Measurements from ENCODE around the gene DOK4.

Gene DOK4

DNA sequence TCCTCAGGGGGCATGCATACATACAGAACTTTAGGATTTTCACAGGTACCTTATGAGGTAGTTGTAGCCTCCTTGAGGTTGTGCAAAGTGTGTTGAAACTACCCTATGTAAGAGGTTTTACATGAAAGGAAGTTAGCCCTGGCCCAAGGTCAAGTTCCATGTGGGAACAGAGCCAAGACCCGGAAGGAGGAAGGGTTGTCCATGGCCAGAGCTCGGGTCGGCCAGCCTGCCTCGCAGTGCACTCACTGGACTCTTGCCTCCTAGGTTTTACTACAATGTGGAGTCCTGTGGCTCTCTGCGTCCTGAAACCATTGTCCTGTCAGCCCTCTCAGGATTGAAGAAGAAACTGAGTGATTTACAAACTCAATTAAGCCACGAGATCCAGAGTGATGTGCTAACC, 15.6 kb downstream of the DOK4 start:
- H3K4me3 ChIP-seq (ENCODE audit: low read depth, low read length): no peak overlapping the region
- TF ChIP-seq, protein P1, sequence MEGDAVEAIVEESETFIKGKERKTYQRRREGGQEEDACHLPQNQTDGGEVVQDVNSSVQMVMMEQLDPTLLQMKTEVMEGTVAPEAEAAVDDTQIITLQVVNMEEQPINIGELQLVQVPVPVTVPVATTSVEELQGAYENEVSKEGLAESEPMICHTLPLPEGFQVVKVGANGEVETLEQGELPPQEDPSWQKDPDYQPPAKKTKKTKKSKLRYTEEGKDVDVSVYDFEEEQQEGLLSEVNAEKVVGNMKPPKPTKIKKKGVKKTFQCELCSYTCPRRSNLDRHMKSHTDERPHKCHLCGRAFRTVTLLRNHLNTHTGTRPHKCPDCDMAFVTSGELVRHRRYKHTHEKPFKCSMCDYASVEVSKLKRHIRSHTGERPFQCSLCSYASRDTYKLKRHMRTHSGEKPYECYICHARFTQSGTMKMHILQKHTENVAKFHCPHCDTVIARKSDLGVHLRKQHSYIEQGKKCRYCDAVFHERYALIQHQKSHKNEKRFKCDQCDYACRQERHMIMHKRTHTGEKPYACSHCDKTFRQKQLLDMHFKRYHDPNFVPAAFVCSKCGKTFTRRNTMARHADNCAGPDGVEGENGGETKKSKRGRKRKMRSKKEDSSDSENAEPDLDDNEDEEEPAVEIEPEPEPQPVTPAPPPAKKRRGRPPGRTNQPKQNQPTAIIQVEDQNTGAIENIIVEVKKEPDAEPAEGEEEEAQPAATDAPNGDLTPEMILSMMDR (IDR thresholded peaks at IDR 0.05; ENCODE audit: borderline replicate concordance, insufficient read depth, low read depth, low read length): no peak

DNA sequence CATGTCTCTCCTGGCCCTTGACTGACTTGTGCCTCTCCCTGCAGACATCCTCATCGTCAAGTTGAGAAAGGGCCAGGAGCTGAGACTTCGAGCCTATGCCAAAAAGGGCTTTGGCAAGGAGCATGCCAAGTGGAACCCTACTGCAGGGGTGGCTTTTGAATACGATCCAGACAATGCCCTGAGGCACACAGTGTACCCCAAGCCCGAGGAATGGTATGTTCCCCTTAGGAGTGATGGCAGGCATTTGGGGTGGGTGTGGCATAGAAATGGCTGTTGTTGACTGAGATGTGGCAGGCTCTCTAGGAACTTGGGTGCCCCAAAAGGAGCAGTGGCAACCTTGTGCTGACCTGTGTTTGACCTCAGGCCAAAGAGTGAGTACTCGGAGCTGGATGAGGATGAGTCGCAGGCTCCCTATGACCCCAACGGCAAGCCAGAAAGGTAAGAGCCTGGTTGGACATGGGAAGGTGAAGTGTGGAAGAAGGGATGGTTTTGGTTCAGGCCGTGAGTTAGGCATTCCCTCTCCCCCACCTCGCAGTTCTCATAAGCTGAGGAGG, 16.3 kb downstream of the DOK4 start:
- no peak overlapping the region for H3K4me3 ChIP-seq (ENCODE audit: low read depth, low read length)
- TF ChIP-seq, protein P1 (IDR thresholded peaks at IDR 0.05; ENCODE audit: borderline replicate concordance, insufficient read depth, low read depth, low read length): no peak

DNA sequence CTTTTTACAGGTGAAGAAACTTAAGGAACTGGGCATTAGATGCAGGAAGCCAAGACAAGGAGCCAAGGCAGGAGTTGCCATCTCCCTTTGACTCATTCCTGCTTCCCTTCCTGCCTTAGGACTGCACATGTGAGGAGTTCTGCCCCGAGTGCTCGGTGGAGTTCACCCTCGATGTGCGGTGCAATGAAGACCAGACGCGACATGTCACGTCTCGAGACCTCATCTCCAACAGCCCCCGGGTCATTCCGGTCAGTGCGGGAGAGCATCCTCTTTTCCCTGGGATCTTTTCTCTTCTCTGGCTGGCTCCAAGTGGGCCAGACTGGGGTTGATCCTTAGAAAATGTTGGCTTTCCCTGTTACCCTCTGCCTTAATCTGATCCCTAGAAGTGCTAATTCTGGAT, 17.2 kb downstream of the DOK4 start:
- no peak overlapping the region for H3K4me3 ChIP-seq (ENCODE audit: low read depth, low read length)
- TF ChIP-seq, protein P1 (IDR thresholded peaks at IDR 0.05; ENCODE audit: borderline replicate concordance, insufficient read depth, low read depth, low read length): no peak

DNA sequence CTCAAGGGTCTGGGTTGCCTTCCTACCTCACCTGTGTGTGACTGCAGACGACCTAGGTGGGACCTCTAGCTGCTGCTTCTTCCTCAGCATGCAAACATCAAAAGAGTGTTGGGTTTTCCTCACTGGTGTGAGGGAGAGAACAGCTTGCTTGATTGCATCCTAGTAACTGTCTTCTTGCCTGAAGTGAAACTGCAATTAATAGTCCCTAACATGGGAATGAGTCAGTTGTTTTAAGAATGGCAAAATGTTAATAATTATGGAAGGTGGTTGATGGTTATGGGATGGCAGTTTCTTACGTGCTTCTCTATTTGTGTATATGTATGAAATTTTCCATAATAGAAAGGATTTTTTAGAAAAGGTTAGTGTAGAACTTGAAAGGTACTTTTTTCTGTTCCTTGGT, 17.9 kb downstream of the DOK4 start:
- TF ChIP-seq, protein P1 (IDR thresholded peaks at IDR 0.05; ENCODE audit: borderline replicate concordance, insufficient read depth, low read depth, low read length): no peak
- no peak overlapping the region for H3K4me3 ChIP-seq (ENCODE audit: low read depth, low read length)

DNA sequence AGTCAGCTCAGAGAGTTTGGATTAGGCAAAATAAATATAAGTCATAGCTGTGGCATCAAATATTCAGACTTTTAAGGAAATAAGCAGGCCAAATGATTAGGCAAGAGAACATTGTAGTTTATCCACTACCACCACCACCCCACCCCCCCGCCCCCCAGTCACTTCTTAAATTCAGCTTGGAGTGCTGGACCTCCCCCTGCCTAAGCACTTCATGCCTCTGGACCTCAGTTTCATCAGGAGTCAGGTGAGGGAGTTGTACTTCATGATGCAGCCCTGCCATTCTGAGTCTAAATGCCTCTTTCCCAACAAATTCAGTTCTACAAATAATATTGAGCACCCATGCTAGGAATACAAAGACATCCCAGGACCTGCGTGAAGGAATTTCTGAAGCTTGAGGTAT, 21.8 kb downstream of the DOK4 start:
- no peak overlapping the region for H3K4me3 ChIP-seq (ENCODE audit: low read depth, low read length)

DNA sequence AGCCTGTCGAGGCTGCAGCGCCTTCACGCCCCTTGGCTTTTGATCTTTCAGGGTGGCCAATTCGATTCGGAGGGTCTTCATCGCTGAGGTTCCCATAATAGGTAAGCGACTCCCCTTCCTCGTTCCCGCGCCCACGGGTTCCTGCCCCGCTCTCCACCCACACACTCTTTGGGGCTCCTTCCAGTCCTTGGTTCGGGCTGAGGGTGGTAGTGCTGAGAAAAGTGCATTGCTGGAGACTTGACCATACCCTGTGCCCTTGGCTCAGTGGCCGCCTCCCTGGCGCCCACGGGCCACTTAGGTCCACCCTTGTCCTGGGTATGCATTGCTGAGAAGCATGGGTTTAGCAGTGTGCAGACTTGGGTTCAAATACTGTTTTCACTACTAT, 23.3 kb downstream of the DOK4 start:
- TF ChIP-seq, protein P1 (IDR thresholded peaks at IDR 0.05; ENCODE audit: borderline replicate concordance, insufficient read depth, low read depth, low read length): no peak
- peak overlapping the region; percentile 60 for H3K4me3 ChIP-seq (ENCODE audit: low read depth, low read length)

More for the DNA sequence above, 21.8 kb downstream of the DOK4 start:
- TF ChIP-seq, protein P1 (IDR thresholded peaks at IDR 0.05; ENCODE audit: borderline replicate concordance, insufficient read depth, low read depth, low read length): no peak

DNA sequence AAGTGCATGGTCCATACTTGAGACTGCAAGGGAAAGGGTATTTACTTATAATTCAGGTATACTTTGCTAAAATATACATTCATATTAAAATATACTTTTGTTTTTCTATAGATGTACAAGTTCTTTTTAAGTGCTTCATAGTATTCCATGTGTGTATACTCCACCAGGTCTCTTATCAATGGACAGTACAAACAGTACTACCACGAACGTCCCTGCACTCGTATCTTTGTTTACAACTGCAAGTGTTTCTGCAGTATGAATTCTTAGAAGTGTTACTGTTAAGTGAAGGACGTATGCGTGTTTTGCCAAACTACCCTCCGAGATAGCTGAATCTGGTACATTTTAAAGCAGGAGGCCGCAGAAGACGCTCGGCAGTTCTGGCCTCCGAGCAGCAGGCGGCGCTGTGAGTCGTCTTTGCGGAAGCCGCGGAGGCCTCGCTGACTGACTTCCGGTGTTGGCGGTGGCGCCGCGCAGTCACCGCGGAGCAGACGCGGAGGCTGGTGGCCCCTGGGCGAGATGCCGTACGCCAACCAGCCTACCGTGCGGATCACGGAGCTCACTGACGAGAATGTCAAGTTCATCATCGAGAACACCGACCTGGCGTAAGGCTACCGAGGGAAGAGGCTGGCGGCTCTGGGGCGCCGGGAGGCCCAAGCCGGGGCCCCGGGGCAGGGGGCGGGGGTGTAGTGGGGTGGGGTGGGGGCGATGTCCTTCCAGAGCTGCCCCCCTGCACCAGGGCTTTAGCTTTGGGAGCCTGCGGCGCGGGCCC, 23.9 kb downstream of the DOK4 start, which contains the start of gene POLR2C:
POLR2C (plus strand) TSS at position 471 of the 769 bp plus-strand sequence; CDS start at position 517, 46 bp downstream.
- H3K4me3 ChIP-seq (ENCODE audit: low read depth, low read length): peak within 1 kb of the TSS; percentile 60
- TF ChIP-seq, protein P1 (IDR thresholded peaks at IDR 0.05; ENCODE audit: borderline replicate concordance, insufficient read depth, low read depth, low read length): peak; percentile 96
